Endothelial cell of umbilical vein (primary cell): Measurements from ENCODE around the gene GPR176. TPM values are rescaled to one million over a fixed set of nuclear protein-coding genes. Genes with fewer than 3 reads are reported as not detected.

Experiments used
- BruUV-seq: library from RNA; stranded (reverse); fragments of 400-500 nt; replicated peaks from 2 replicates; lab custom pipeline; 2021; lab: Mats Ljungman, UMichigan
- CTCF ChIA-PET: fragments of 300-600, 350-600 bp; sonication (Branson Sonifier 250); formaldehyde crosslinking; loops from one replicate; lab custom pipeline; 2021; ENCODE audit warnings: antibody characterized with exemption, inconsistent platforms; lab: Charles Lee
- POLR2A ChIA-PET: fragments of 300-600, 350-600 bp; sonication (Branson Sonifier 250); formaldehyde crosslinking; loops from one replicate; lab custom pipeline; 2021; ENCODE audit warnings: antibody characterized with exemption, inconsistent platforms; lab: Charles Lee
- DNase-seq: peaks from one replicate; pipeline ENCODE4 v3.0.0-alpha.2; 2011; ENCODE audit warnings: low read depth, low spot score
- FAIRE-seq: peaks from 2 replicates; lab custom pipeline; 2011; peaks lifted over from hg19 to GRCh38; lab: Jason Lieb, UNC
- H2AFZ ChIP-seq: 2 replicates; pipeline ENCODE4 v1.6.0; 2012; ENCODE audit warnings: low read depth, low read length, control low read depth, inconsistent platforms
- H3K27ac ChIP-seq: 2 replicates; pipeline ENCODE4 v1.5.1; 2011; ENCODE audit warnings: low read depth, mild to moderate bottlenecking, control low read depth, low read length, moderate library complexity; ENCODE audit not compliant: insufficient read depth
- H3K27me3 ChIP-seq, 2 experiments: 2 replicates each; pipeline versions ENCODE4 v1.6.0 to v1.6.1; 2011; ENCODE audit warnings: low read length in 2 of 2, mixed read lengths in 1 of 2; ENCODE audit not compliant: control insufficient read depth in 2 of 2, insufficient read depth in 2 of 2
- H3K36me3 ChIP-seq, 2 experiments: 2 replicates in 1 of 2; 3 replicates in 1 of 2; pipeline ENCODE4 v1.5.1; 2011; ENCODE audit warnings: low read length in 2 of 2, mild to moderate bottlenecking in 1 of 2, moderate library complexity in 1 of 2; ENCODE audit not compliant: control insufficient read depth in 2 of 2, insufficient read depth in 2 of 2; ENCODE audit errors: extremely low read depth in 1 of 2
- H3K4me1 ChIP-seq: 3 replicates; pipeline ENCODE4 v1.5.1; 2011; ENCODE audit warnings: mild to moderate bottlenecking, low read length; ENCODE audit not compliant: control insufficient read depth, insufficient read depth; ENCODE audit errors: extremely low read depth
- H3K4me2 ChIP-seq: 2 replicates; pipeline ENCODE4 v1.6.1; 2011; ENCODE audit warnings: low read length, control low read depth, mixed read lengths; ENCODE audit not compliant: insufficient read depth
- H3K4me3 ChIP-seq, 3 experiments: fragments of 200-600 bp in 1 of 3; sonication (generic), shearing (Covaris generic) in 1 of 3; replicated peaks in 1 of 3; 2 replicates each; pipeline ENCODE4 v1.5.1; 2011 to 2016; ENCODE audit warnings: control low read depth in 3 of 3, low read length in 3 of 3, mild to moderate bottlenecking in 2 of 3, inconsistent platforms in 1 of 3, low read depth in 1 of 3, moderate library complexity in 1 of 3; ENCODE audit not compliant: insufficient read depth in 1 of 3
- H3K79me2 ChIP-seq: 2 replicates; pipeline ENCODE4 v1.6.0; 2012; ENCODE audit warnings: low read length, inconsistent platforms; ENCODE audit not compliant: control insufficient read depth, insufficient read depth
- H3K9ac ChIP-seq: replicated peaks from 2 replicates; pipeline ENCODE3; 2011; ENCODE audit warnings: low read length, control low read depth; ENCODE audit not compliant: insufficient read depth; ENCODE audit errors: extremely low read depth
- H3K9me1 ChIP-seq: replicated peaks from 3 replicates; pipeline ENCODE4 v1.6.0; 2011; ENCODE audit warnings: mild to moderate bottlenecking, low read length; ENCODE audit not compliant: control insufficient read depth, insufficient read depth; ENCODE audit errors: extremely low read depth
- H3K9me3 ChIP-seq: replicated peaks from 2 replicates; pipeline ENCODE4 v1.5.1; 2012; ENCODE audit warnings: low read length, inconsistent platforms; ENCODE audit not compliant: control insufficient read depth, insufficient read depth
- H4K20me1 ChIP-seq: replicated peaks from 2 replicates; pipeline ENCODE3; 2011; ENCODE audit warnings: mild to moderate bottlenecking, low read length; ENCODE audit not compliant: control insufficient read depth, insufficient read depth; ENCODE audit errors: extremely low read depth
- CTCF ChIP-seq, 2 donors: IDR thresholded peaks; 1 replicate in 1 of 2; 2 replicates in 1 of 2; pipeline ENCODE4 v1.5.1; 2011; ENCODE audit warnings: low read length in 2 of 2, mild to moderate bottlenecking in 2 of 2, moderate library complexity in 2 of 2, control low read depth in 1 of 2, inconsistent platforms in 1 of 2, low read depth in 1 of 2; ENCODE audit not compliant: insufficient read depth in 1 of 2; ENCODE audit errors: extremely low read depth in 1 of 2
- EZH2 ChIP-seq: IDR thresholded peaks from 2 replicates; pipeline ENCODE4 v1.6.1; 2012; ENCODE audit warnings: borderline replicate concordance, low read depth, mild to moderate bottlenecking, moderate library complexity, low read length, inconsistent platforms; ENCODE audit not compliant: severe bottlenecking
- FOS ChIP-seq: IDR thresholded peaks from 2 replicates; pipeline ENCODE4 v1.6.1; 2011; ENCODE audit warnings: mild to moderate bottlenecking, low read length, moderate library complexity, borderline replicate concordance; ENCODE audit not compliant: insufficient read depth
- GATA2 ChIP-seq: IDR thresholded peaks from 2 replicates; pipeline ENCODE4 v1.7.0; 2011; ENCODE audit warnings: low read depth, mild to moderate bottlenecking, moderate library complexity, mixed read lengths, low read length; ENCODE audit not compliant: insufficient read length, insufficient read depth
- JUN ChIP-seq: IDR thresholded peaks from 2 replicates; pipeline ENCODE4 v1.6.1; 2011; ENCODE audit warnings: borderline replicate concordance, low read depth; ENCODE audit not compliant: insufficient read length, insufficient read depth
- MAX ChIP-seq: IDR thresholded peaks from 2 replicates; pipeline ENCODE4 v1.6.1; 2011; ENCODE audit not compliant: insufficient read depth, insufficient read length
- MYC ChIP-seq: IDR thresholded peaks from one replicate; pipeline ENCODE4 v1.6.1; 2011; ENCODE audit warnings: mild to moderate bottlenecking, low read depth, low read length
- POLR2A ChIP-seq: IDR thresholded peaks from 2 replicates; pipeline ENCODE4 v1.6.1; 2012; ENCODE audit warnings: low read depth, mild to moderate bottlenecking, control low read depth, low read length
- POLR2AphosphoS5 ChIP-seq: IDR thresholded peaks from 2 replicates; pipeline ENCODE4 v1.6.1; 2012; ENCODE audit warnings: low read depth, mild to moderate bottlenecking, control low read depth, low read length, moderate library complexity; ENCODE audit not compliant: insufficient read depth
- dilution Hi-C: fragments of 300-500 bp; cut with MboI; formaldehyde crosslinking; loops from one replicate; pipeline ENCODE4 v1.15.0; 2019; ENCODE audit warnings: low sequenced_read_pairs; ENCODE audit not compliant: extremely low pct_ligation_motif_present
- intact Hi-C: fragments of 100-400 bp; cut with micrococcal nuclease; formaldehyde crosslinking; loops from one replicate; pipeline ENCODE4 v1.10.0; 2022
- polyA plus RNA-seq, 4 experiments: library from polyadenylated mRNA; depleted of rRNA in 3 of 4; stranded (reverse) in 3 of 4; unstranded in 1 of 4; fragments of >200 nt; gene quantifications; 2 replicates each; pipeline versions ENCODE4 v1.2.1 to v1.2.3, GENCODE V29; 2011 to 2012; ENCODE audit warnings: missing spikeins in 1 of 4
- total RNA-seq: library from RNA; stranded (reverse); gene quantifications from 2 replicates; pipeline ENCODE4 v1.2.3, GENCODE V29; 2021

The GPR176 gene
- total and polyA plus RNA-seq, 2 donors (not counting 3 experiments of a cell fraction or from before 2014, with no cell fraction given) = 35.3 to 68.7 TPM

- H2AFZ ChIP-seq = no peak overlapping the region
- dilution Hi-C loops = no loop called here
- POLR2A ChIA-PET = no interaction called here
- no TSS peak for BruUV-seq
- H3K9me1 ChIP-seq = no peaks in the 10 kb centered on the region
- no peaks in the 10 kb centered on the region for H3K9me3 ChIP-seq
- H3K27ac ChIP-seq = no peak overlapping the region
- peaks cover 19% of the 10 kb centered on the region for H3K79me2 ChIP-seq
- no peak for TF ChIP-seq MYC
- no peak for TF ChIP-seq GATA2
- no peak for TF ChIP-seq POLR2AphosphoS5
- no peak for TF ChIP-seq EZH2
- no peak for TF ChIP-seq CTCF (IDR thresholded peaks at IDR 0.05; ENCODE audit: extremely low read depth in 1 of 2, insufficient read depth in 1 of 2, low read depth in 1 of 2, low read length in 2 of 2)
- TF ChIP-seq FOS = no peak
- no peak for TF ChIP-seq POLR2A
- TF ChIP-seq JUN = no peak
- TF ChIP-seq MAX = no peak
- no peaks in the 10 kb centered on the region for H4K20me1 ChIP-seq
- H3K9ac ChIP-seq = no peak overlapping the region
- DNase-seq (no peak), FAIRE-seq (no peak)
- peaks cover 9% of the 10 kb centered on the region for H3K4me1 ChIP-seq
- CTCF ChIA-PET = interaction anchor here (4.3 kb wide), 1 partner anchor 55 kb away, joined by 18 read pairs; no protein-coding TSS in a partner anchor
- H3K4me3 ChIP-seq = no peak overlapping the region
- no peak overlapping the region for H3K4me2 ChIP-seq
- intact Hi-C loops = no loop called here
- peaks cover 15 to 19% of the 10 kb centered on the region in 2 experiments for H3K36me3 ChIP-seq
- H3K27me3 ChIP-seq = no peaks in the 10 kb centered on the region
Measured at GRCh38 chr15:39942753-39943150, 22.7 kb upstream of the GPR176 start.
